HG03558 (cell line): ENCODE measurements around the gene CD6.

Experiments
- ATAC-seq: cut with Tn5 transposase; IDR thresholded peaks from one replicate; pipeline ENCODE4 v1.9.1; 2021; ENCODE audit warnings: moderate number of reproducible peaks; ENCODE audit not compliant: unreplicated experiment; ENCODE audit errors: extremely low read depth

CD6 gene

DNA sequence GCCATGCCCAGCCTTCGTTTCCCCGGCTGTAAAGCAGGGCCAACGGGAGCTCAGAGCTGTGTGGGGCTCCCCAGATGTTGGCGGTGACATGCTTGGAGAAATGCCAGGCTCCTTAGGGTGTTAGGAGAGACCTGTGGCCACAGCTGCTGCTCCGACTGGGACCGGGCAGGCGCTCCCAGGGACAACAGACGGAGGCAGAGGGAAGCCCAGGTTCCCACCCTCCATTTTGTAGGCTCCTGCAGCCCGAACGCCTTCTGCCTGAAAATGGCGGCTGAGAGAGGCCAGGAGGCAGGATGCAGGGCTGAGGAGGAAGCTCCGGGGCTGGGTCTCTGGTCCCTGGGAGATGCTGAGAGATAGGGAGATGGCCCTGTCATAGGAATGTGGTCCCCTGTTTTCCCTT is 10.0 kb downstream of the CD6 start:
- ATAC-seq = no peak

DNA sequence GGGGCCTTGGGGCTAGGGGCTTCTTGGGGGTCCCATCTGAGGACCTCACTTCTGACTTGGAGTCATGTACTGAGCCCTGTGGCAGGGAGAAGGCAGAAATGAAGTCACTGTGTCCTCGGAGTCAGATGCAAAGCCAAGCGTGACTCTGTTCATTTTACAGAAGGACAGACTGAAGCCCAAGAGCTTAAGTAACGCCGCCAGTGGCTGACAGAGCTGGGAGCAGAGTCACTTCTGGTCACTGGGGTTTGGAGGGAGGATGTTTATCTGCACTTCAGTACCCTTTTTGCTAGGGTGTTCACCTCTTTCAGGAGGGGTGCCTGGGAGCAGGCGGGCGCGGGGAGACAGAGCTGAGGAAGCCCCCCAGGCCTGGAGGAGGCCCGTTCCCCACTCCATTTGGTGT is 10.7 kb downstream of the CD6 start:
- ATAC-seq = no peak

GRCh38 chr11:60984149-60984548 is 12.7 kb downstream of the CD6 start:
- no peak for ATAC-seq

DNA sequence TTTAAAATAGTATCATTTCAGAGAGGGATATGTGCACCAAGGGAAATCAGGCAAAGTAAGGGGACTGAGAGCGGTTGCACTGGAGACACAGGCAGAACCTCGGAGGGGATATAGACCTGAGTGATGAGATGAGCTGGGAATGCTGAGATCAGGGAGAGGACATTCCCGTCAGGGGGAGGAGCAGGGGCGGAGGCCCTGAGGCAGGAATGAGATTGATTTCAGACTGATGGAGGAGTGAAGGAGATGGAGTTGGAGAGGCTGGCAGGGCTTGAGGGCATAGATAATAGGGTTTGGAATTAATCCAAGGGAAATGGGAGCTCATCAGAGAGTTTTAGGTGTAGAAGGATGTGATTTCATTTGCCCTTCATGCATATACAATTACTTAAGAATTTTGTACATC is 13.2 kb downstream of the CD6 start:
- ATAC-seq = no peak

GRCh38 chr11:60985501-60985900 is 14.0 kb downstream of the CD6 start:
- ATAC-seq = no peak

DNA sequence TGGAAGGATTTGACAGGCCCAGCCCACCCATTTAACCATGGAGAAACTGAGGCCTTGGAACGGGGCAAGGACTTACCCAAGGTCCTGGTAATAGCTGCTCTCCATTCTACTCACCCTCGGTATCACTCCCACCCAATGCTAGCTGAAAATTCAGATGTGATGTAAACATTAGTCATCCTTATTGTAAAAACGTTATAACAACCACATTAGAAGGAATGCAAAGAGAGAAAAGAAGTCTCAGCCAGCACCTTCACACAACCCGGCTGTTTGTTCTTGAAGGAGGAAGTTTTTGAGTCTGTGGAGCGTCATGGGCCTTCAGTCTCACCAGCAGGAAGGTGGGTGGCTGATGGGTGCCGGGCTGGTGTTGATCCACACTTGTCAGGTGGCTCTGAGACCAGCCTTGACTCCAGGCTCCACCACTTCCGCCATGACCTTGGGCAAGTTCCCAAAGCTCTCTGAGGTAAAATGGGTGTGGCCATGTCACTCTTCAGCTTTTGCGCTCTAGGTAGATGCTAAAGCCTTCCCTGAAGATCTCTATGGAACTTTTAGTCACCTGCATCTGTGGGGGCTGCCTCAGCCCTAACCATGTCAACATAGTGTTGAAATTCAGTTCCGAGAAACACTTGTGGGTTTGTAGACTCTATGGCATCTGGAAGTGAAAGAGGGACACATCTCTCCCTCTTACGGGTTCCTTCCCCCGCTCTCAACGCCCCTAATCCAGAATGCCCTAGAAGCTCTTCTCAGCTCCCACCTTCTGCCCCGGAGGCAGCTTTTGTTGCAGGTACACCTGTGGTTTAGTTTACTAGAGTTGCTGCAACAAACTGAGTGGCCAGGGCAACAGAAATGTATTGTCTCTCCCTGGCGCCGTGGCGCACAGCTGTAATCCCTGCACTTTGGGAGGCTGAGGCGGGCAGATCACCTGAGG is 14.8 kb downstream of the CD6 start:
- ATAC-seq = no peak

- ATAC-seq = no peak
These were observed 16.2 kb downstream of the CD6 start for GRCh38 chr11:60987577-60988277.

DNA sequence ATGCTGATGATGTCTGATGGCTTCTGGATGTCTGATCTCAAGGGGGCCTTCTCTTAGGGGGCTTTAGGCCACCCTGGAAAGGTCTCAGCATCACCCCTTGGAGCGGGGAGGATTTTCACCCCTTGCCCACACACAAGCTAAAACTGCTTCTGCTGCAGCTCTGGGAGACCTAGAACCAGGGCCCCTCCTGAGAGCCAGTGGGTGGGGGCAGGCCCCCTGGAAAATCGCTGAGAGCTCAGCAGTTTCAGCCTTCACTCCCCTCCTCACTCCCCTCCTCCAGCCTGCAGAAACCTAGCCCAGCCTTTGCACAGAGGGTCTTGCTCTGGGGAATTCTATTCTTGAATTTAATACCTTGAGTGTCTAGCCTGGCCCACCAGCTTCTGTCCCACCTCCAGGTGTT is 17.2 kb downstream of the CD6 start:
- ATAC-seq = no peak

- no peak for ATAC-seq
These were observed 17.7 kb downstream of the CD6 start for GRCh38 chr11:60989093-60989650.

- no peak for ATAC-seq
These were observed 20.0 kb downstream of the CD6 start for GRCh38 chr11:60991457-60991856.

- ATAC-seq = no peak
These were observed 21.4 kb downstream of the CD6 start for GRCh38 chr11:60992842-60993409.

DNA sequence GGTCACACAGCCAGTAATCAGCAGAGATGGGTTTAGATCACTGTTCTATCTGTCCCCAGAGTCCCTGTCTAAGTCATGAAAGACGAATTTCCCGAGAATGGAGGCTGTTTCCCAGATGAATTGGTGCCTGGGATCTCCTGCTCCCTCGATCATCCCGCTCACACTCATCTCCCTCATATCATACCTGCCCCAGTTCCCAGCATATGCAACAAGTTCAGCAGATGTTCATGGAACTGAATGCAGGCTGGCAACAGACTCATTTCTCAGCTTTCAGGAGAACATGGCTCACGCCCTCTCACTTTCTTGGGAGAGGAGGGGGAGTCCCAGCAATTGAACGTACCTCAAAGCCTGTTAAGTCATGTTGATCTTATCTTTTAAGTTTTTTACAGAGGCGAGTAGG is 22.1 kb downstream of the CD6 start:
- no peak for ATAC-seq

GRCh38 chr11:60994541-60995080 is 23.1 kb downstream of the CD6 start:
- no peak for ATAC-seq

DNA sequence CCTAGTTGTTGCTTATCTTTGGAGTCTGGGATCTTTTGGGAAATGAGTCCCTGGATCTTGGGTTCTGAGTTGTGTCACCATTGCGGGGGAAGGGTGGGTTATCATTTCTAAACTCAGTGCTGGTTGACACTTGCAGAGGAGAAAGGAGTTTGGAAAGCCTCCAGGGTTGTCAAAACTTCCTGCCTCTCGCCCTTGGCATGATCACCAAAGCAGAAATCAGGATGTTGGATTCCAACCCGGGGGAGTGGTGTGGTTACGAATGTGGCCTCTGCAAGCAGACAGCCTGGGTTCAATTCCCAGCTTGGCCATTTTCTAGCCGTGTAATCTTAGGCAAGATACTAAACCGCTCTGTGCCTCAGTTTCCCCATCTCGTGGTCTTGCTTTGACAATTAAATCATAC is 24.3 kb downstream of the CD6 start:
- ATAC-seq = no peak

- ATAC-seq = no peak
These were observed 25.1 kb downstream of the CD6 start for GRCh38 chr11:60996381-60997138.

GRCh38 chr11:61000426-61000825 is 28.9 kb downstream of the CD6 start:
- no peak for ATAC-seq

GRCh38 chr11:61001931-61002330 is 30.5 kb downstream of the CD6 start:
- no peak for ATAC-seq

GRCh38 chr11:61002598-61002997 is 31.1 kb downstream of the CD6 start:
- no peak for ATAC-seq

- no peak for ATAC-seq
These were observed 32.7 kb downstream of the CD6 start for GRCh38 chr11:61004180-61004611.

DNA sequence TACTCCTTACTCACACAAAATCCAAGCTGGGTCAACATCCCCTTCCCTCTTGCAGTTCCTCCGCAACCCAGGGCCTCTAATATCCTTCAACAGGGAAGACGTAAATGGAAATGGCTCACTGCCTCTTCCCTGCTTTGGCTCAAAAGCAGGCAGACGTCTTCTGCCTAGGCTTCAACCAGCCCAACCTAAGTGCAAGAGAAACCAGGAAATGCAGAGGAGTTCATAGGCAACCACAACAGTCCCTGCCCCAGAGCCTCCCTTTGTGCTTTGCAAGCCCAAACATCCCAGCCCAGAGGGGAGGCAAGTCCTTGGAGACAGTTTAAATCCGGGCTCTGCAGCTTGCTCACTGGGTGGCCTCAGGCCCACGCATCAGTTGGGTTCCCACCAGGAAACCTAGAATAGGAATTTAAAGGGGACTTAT is 33.3 kb downstream of the CD6 start:
- ATAC-seq = no peak
